ENCODE results near the gene NFIX. TPM values are rescaled to one million over a fixed set of nuclear protein-coding genes. Genes with fewer than 3 reads are reported as not detected.

The NFIX gene
- total RNA-seq, 2 experiments from 2014 or later = 3.0 to 3.3 TPM

DNA sequence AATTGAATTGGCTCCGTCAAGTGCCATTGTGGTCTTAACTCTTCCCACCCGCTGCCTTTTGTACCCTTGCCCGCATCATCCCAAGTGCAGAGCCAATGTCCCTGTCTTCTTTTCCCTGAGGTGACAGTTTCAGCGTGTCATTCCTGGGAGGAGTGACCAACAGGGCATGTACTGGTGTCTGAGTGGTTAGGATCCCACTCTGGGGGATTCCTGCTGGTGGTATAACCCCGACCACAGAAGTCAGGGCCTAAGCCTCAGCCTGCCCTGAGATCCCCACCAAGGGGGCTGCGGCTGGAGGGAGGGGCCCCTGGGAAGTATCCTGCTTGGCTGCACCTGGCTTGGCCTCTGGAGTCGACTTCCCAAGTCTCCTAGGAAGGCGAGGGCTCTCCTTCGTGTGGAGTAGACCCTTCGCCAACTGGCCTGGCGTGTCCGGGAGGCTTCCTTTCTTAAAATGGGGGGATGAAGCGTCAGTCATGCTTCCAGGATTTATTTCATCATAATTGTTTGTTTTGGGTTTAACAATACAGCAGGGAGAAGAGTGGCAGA, 40.6 kb downstream of the NFIX start:
- Mint-ChIP-seq H3K4me1 (ENCODE audit: low read depth) (no peaks in the 10 kb centered on the region), H3K36me3 (ENCODE audit: low read depth) (no peaks in the 10 kb centered on the region), H3K27ac (no peak overlapping the region), H3K27me3 (no peaks in the 10 kb centered on the region), H3K4me3 (no peak overlapping the region), H3K9me3 (no peaks in the 10 kb centered on the region)
- Histone ChIP-seq H3K9me3 (ENCODE audit: control insufficient read depth in 1 of 2, insufficient read depth in 1 of 2, low read length in 2 of 2) (no peaks in the 10 kb centered on the region), H3K27me3 (ENCODE audit: control insufficient read depth in 1 of 2, insufficient read depth in 2 of 2, low read length in 2 of 2) (peaks cover 0 to 6% of the 10 kb centered on the region in 2 experiments), H3K36me3 (ENCODE audit: insufficient read depth, low read length) (no peaks in the 10 kb centered on the region), H3K27ac (ENCODE audit: low read depth in 1 of 2, low read length in 2 of 2) (no peak overlapping the region), H3K4me1 (ENCODE audit: insufficient read depth, low read length) (no peaks in the 10 kb centered on the region), H3K4me3 (ENCODE audit: low read length) (no peak overlapping the region)
- intact Hi-C loops (cut with DNase I, micrococcal nuclease) = loop anchor here (5.0 to 10.0 kb wide), 2 partner anchors 41 to 51 kb away; no protein-coding TSS in a partner anchor
- ATAC-seq (ENCODE audit: poor library complexity) (no peak), DNase-seq (no peak)
- TF ChIP-seq, protein P1, sequence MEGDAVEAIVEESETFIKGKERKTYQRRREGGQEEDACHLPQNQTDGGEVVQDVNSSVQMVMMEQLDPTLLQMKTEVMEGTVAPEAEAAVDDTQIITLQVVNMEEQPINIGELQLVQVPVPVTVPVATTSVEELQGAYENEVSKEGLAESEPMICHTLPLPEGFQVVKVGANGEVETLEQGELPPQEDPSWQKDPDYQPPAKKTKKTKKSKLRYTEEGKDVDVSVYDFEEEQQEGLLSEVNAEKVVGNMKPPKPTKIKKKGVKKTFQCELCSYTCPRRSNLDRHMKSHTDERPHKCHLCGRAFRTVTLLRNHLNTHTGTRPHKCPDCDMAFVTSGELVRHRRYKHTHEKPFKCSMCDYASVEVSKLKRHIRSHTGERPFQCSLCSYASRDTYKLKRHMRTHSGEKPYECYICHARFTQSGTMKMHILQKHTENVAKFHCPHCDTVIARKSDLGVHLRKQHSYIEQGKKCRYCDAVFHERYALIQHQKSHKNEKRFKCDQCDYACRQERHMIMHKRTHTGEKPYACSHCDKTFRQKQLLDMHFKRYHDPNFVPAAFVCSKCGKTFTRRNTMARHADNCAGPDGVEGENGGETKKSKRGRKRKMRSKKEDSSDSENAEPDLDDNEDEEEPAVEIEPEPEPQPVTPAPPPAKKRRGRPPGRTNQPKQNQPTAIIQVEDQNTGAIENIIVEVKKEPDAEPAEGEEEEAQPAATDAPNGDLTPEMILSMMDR (IDR thresholded peaks at IDR 0.05) = no peak
- ChIA-PET CTCF (interaction anchor here (1.3 kb wide), 1 partner anchor 25 kb away, joined by 3 read pairs; no protein-coding TSS in a partner anchor), POLR2A (no interaction called here)

DNA sequence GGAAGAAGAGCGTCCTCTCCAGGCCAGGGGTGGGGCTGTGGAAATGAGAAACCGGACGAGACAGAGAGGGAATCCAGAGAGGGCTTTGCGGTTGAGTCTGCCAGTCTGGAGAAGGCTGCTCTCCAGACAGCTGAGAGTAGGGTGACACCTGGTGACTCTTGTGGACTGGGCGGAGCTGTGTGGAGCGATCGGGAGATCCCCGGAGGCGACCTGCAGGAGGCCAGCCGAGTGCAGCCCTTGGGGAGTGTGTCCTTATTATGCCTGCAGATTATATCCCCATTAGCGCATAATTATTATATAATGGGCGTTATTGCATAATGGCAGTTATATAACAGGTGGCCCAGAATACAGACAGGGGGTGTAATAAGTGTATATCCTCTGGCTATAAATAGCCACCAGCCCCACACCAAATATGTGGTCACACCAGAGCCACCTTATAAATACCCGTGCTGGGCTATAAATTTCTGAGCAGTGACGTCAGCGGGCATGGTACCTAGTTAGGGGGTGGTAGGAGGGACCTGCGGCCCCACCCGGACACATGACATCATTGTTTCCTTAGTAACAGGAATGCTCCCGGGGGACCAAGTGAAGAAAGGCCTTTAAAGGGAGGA, 41.2 kb downstream of the NFIX start:
- H3K9me3 ChIP-seq (ENCODE audit: control insufficient read depth in 1 of 2, insufficient read depth in 1 of 2, low read length in 2 of 2) = no peaks in the 10 kb centered on the region
- no peaks in the 10 kb centered on the region for H3K36me3 ChIP-seq (ENCODE audit: insufficient read depth, low read length)
- Mint-ChIP-seq H3K27ac (no peak overlapping the region), H3K4me3 (no peak overlapping the region), H3K4me1 (ENCODE audit: low read depth) (no peaks in the 10 kb centered on the region), H3K27me3 (no peaks in the 10 kb centered on the region), H3K36me3 (ENCODE audit: low read depth) (no peaks in the 10 kb centered on the region), H3K9me3 (no peaks in the 10 kb centered on the region)
- ChIA-PET POLR2A (no interaction called here), CTCF (interaction anchor here (1.3 kb wide), 1 partner anchor 25 kb away, joined by 3 read pairs; no protein-coding TSS in a partner anchor)
- no peak overlapping the region for H3K4me3 ChIP-seq (ENCODE audit: low read length)
- no peak overlapping the region for H3K27ac ChIP-seq (ENCODE audit: low read depth in 1 of 2, low read length in 2 of 2)
- no peak for ATAC-seq (ENCODE audit: poor library complexity)
- intact Hi-C loops (cut with DNase I, micrococcal nuclease) = loop anchor here (5.0 to 10.0 kb wide), 2 partner anchors 41 to 52 kb away; no protein-coding TSS in a partner anchor
- H3K4me1 ChIP-seq (ENCODE audit: insufficient read depth, low read length) = no peaks in the 10 kb centered on the region
- peaks cover 0 to 6% of the 10 kb centered on the region in 2 experiments for H3K27me3 ChIP-seq (ENCODE audit: control insufficient read depth in 1 of 2, insufficient read depth in 2 of 2, low read length in 2 of 2)
- no peak for DNase-seq
- TF ChIP-seq, protein P1 (IDR thresholded peaks at IDR 0.05) = no peak

DNA sequence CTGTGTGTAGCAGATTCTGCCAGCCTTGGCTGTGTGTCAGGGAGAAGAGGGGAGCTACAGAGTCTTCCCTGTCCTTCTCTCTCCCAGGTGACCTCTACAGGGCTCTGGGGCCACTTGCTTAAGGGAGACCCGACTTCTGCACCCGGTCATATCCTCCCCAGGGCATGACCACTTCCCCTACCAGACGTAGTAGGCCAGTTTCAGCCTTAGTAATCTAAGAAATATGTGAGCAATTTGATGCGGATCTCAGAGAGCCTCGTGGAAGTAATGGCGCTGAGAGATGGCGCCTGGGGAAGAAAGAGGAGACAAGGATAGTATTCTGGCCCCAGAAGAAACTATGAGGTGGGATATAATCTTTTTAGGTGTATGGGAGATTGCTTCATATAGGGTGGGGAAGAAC, 41.9 kb downstream of the NFIX start:
- CTCF ChIA-PET = interaction anchor here (1.3 kb wide), 1 partner anchor 24 kb away, joined by 3 read pairs; no protein-coding TSS in a partner anchor
- Mint-ChIP-seq H3K9me3 (no peaks in the 10 kb centered on the region), H3K4me1 (ENCODE audit: low read depth) (no peaks in the 10 kb centered on the region), H3K27me3 (no peaks in the 10 kb centered on the region), H3K4me3 (no peak overlapping the region), H3K36me3 (ENCODE audit: low read depth) (no peaks in the 10 kb centered on the region), H3K27ac (no peak overlapping the region)
- no peak for DNase-seq
- Histone ChIP-seq H3K36me3 (ENCODE audit: insufficient read depth, low read length) (no peaks in the 10 kb centered on the region), H3K27ac (ENCODE audit: low read depth in 1 of 2, low read length in 2 of 2) (no peak overlapping the region), H3K9me3 (ENCODE audit: control insufficient read depth in 1 of 2, insufficient read depth in 1 of 2, low read length in 2 of 2) (no peaks in the 10 kb centered on the region), H3K4me3 (ENCODE audit: low read length) (no peak overlapping the region), H3K4me1 (ENCODE audit: insufficient read depth, low read length) (no peaks in the 10 kb centered on the region), H3K27me3 (ENCODE audit: control insufficient read depth in 1 of 2, insufficient read depth in 2 of 2, low read length in 2 of 2) (peaks cover 0 to 6% of the 10 kb centered on the region in 2 experiments)
- ATAC-seq (ENCODE audit: poor library complexity) = no peak
- intact Hi-C loops (cut with DNase I, micrococcal nuclease) = loop anchor here (5.0 to 10.0 kb wide), 2 partner anchors 40 to 52 kb away; no protein-coding TSS in a partner anchor
- POLR2A ChIA-PET = no interaction called here
- TF ChIP-seq, protein P1 (IDR thresholded peaks at IDR 0.05) = no peak
